ENCODE measurements around the gene ARRDC1. TPM values are rescaled to one million over a fixed set of nuclear protein-coding genes. Genes with fewer than 3 reads are reported as not detected.

ARRDC1 gene
- total and polyA plus RNA-seq, 9 of the 15 experiments (the other 6 are each of a cell fraction or from before 2014, with no cell fraction given), result 0.21 to 45.3 (median 18.6) TPM

- H2AFZ ChIP-seq (ENCODE audit: low read depth, low read length), result peak overlapping the region; percentile 82
- in situ Hi-C loops (cut with MboI), result no loop called here
- 15% methylated on average over 19 of the region's 19 CpGs for WGBS (ENCODE audit: insufficient coverage, low coverage, missing lambda C conversion rate)
- peak; percentile 42; the same call in 1 of the 3 replicates for ATAC-seq
- FAIRE-seq, result no peak
- peaks cover 76% of the 10 kb centered on the region for H3K36me3 ChIP-seq (ENCODE audit: control insufficient read depth, insufficient read depth, low read length)
- H3K9ac ChIP-seq (ENCODE audit: insufficient read depth in 1 of 2, low read depth in 2 of 2, low read length in 2 of 2), result peak overlapping the region; percentile 92 to 99
- H3K4me3 ChIP-seq, result peak overlapping the region; percentile 100
- ChIA-PET CTCF (ENCODE audit: low intra/inter-chr PET ratio) (interaction anchor here (0.6 to 1.0 kb wide), 2 partner anchors 28 to 44 kb away, joined by 3 to 4 read pairs; partner anchors contain the start of gene MRPL41), POLR2A (interaction anchor here (0.7 to 1.2 kb wide), 3 partner anchors 8 to 24 kb away, joined by 3 to 6 read pairs (median 3); no protein-coding TSS in a partner anchor)
- H3K79me2 ChIP-seq (ENCODE audit: control insufficient read depth, insufficient read depth, low read length), result peaks cover 44% of the 10 kb centered on the region
- peak overlapping the region; percentile 96 for H3K4me2 ChIP-seq (ENCODE audit: insufficient read depth, low read length)
- H3K4me1 ChIP-seq (replicated peaks in 1 of 2; ENCODE audit: control insufficient read depth in 2 of 2, insufficient read depth in 2 of 2, low read length in 2 of 2), result peaks cover 27 to 66% of the 10 kb centered on the region in 2 experiments
- no peaks in the 10 kb centered on the region for H3K27me3 ChIP-seq (ENCODE audit: control insufficient read depth in 2 of 2, insufficient read depth in 2 of 2, low read length in 2 of 2)
- BruUV-seq (replicated peaks), result TSS peak; percentile 83
- peaks cover 4% of the 10 kb centered on the region; the same call in 1 of the 2 replicates for H4K20me1 ChIP-seq (replicated peaks; ENCODE audit: control insufficient read depth, insufficient read depth, low read length)
- intact Hi-C loops (cut with micrococcal nuclease), result no loop called here
- H3K27ac ChIP-seq (ENCODE audit: extremely low read depth, low read depth, low read length), result peak overlapping the region; percentile 76
- DNase-seq (ENCODE audit: extremely low read depth in 1 of 4, low spot score in 3 of 4), result no peak
- peaks cover 15% of the 10 kb centered on the region for H3K9me1 ChIP-seq (ENCODE audit: control insufficient read depth, insufficient read depth, low read length)
- H3K9me3 ChIP-seq (replicated peaks; ENCODE audit: control insufficient read depth, insufficient read depth, low read depth, low read length), result no peaks in the 10 kb centered on the region
- peak; percentile 82; the same call in 1 of the 2 replicates for TF ChIP-seq ZFX (CRISPR knock-in tag; IDR thresholded peaks at IDR 0.05)
- TF ChIP-seq MLLT1 (IDR thresholded peaks at IDR 0.05), result 0 out of 4 replicates have a peak, but pooled peaks of 1 of the 2 experiments have one; percentile 1
- TF ChIP-seq RBM14 (IDR thresholded peaks at IDR 0.05; ENCODE audit: borderline replicate concordance, insufficient read depth, low read depth, low read length), result 0 out of 2 replicates have a peak, but pooled peaks have one; percentile 4
- TF ChIP-seq FOXK2 (conservative IDR thresholded peaks at IDR 0.05 in 1 of 2, IDR thresholded peaks at IDR 0.05 in 1 of 2; ENCODE audit: low read depth in 2 of 2), result 0 out of 4 replicates have a peak, but pooled peaks of 1 of the 2 experiments have one; percentile 2
- TF ChIP-seq SMARCB1 (IDR thresholded peaks at IDR 0.05; ENCODE audit: insufficient read length, low read depth), result no peak
- no peak for TF ChIP-seq YBX1 (IDR thresholded peaks at IDR 0.05)
- no peak for TF ChIP-seq ZNF589 (CRISPR knock-in tag; IDR thresholded peaks at IDR 0.05; ENCODE audit: low read depth)
- 0 out of 2 replicates have a peak, but pooled peaks have one; percentile 8 for TF ChIP-seq ZNF592 (IDR thresholded peaks at IDR 0.05)
- 0 out of 2 replicates have a peak, but pooled peaks have one; percentile 10 for TF ChIP-seq SRSF1 (IDR thresholded peaks at IDR 0.05; ENCODE audit: low read depth, low read length)
- TF ChIP-seq NCOR1 (IDR thresholded peaks at IDR 0.05), result no peak
- TF ChIP-seq E2F6 (IDR thresholded peaks at IDR 0.05; ENCODE audit: borderline replicate concordance in 1 of 2, extremely low read depth in 1 of 2, insufficient read depth in 1 of 2, insufficient read length in 1 of 2, low read depth in 1 of 2, low read length in 1 of 2, poor library complexity in 1 of 2, severe bottlenecking in 1 of 2), result peak in 1 of 2 experiments; percentile 5
- TF ChIP-seq ZBTB7A (IDR thresholded peaks at IDR 0.05; ENCODE audit: borderline replicate concordance, control insufficient read depth, low read depth, low read length), result 0 out of 2 replicates have a peak, but pooled peaks have one; percentile 2
- 0 out of 2 replicates have a peak, but pooled peaks have one; percentile 15 for TF ChIP-seq LCOR (CRISPR knock-in tag; IDR thresholded peaks at IDR 0.05)
- no peak for TF ChIP-seq ILK (tag; IDR thresholded peaks at IDR 0.05; ENCODE audit: borderline replicate concordance, low read depth)
These were observed 26.3 kb upstream of the ARRDC1 start for GRCh38 chr9:137579259-137579604.

Measured in K562 (cell line).